Mesenchymal stem cell (in vitro differentiated cells and primary cell): ENCODE measurements around the gene SLC2A1.

Experiments used
- DNase-seq: peaks from one replicate; pipeline ENCODE4 v3.0.0-alpha.2; 2013
- H2AFZ ChIP-seq: one replicate; pipeline ENCODE4 v1.6.1; 2013; ENCODE audit warnings: low read depth, mild to moderate bottlenecking, control low read depth, inconsistent platforms, low read length, moderate library complexity
- H2AK5ac ChIP-seq: 2 replicates; pipeline ENCODE4 v1.6.1; 2013; ENCODE audit warnings: low read length, moderate library complexity, mild to moderate bottlenecking, inconsistent platforms; ENCODE audit not compliant: severe bottlenecking
- H2BK120ac ChIP-seq: one replicate; pipeline ENCODE4 v1.6.1; 2013; ENCODE audit warnings: low read depth, mild to moderate bottlenecking, inconsistent platforms, low read length, moderate library complexity
- H2BK12ac ChIP-seq, 2 experiments: one replicate each; pipeline ENCODE4 v1.6.1; 2013; ENCODE audit warnings: inconsistent platforms in 2 of 2, low read length in 2 of 2, mild to moderate bottlenecking in 2 of 2, moderate library complexity in 2 of 2, control low read depth in 1 of 2
- H2BK15ac ChIP-seq: one replicate; pipeline ENCODE4 v1.6.1; 2013; ENCODE audit warnings: mild to moderate bottlenecking, low read depth, inconsistent platforms; ENCODE audit not compliant: poor library complexity, severe bottlenecking
- H2BK5ac ChIP-seq: 2 replicates; pipeline ENCODE4 v1.6.1; 2013; ENCODE audit warnings: low read depth, mild to moderate bottlenecking, low read length, control low read depth, inconsistent platforms; ENCODE audit not compliant: poor library complexity, severe bottlenecking
- H3K14ac ChIP-seq, 2 experiments: one replicate each; pipeline ENCODE4 v1.6.1; 2013; ENCODE audit warnings: inconsistent platforms in 2 of 2, low read length in 2 of 2, control low read depth in 1 of 2, mild to moderate bottlenecking in 1 of 2, moderate library complexity in 1 of 2
- H3K18ac ChIP-seq, 2 experiments: one replicate each; pipeline ENCODE4 v1.6.1; 2013; ENCODE audit warnings: inconsistent platforms in 2 of 2, low read length in 2 of 2, control low read depth in 1 of 2, low read depth in 1 of 2, mild to moderate bottlenecking in 1 of 2
- H3K23ac ChIP-seq, 2 experiments: one replicate each; pipeline ENCODE4 v1.6.1; 2013; ENCODE audit warnings: inconsistent platforms in 2 of 2, low read length in 2 of 2, mild to moderate bottlenecking in 2 of 2, moderate library complexity in 2 of 2, control low read depth in 1 of 2
- H3K27ac ChIP-seq: 2 replicates; pipeline ENCODE4 v1.5.1; 2013; ENCODE audit warnings: mild to moderate bottlenecking, moderate library complexity, low read length, control low read depth, inconsistent platforms; ENCODE audit not compliant: poor library complexity, severe bottlenecking
- H3K27me3 ChIP-seq, 2 experiments: 2 replicates each; pipeline versions ENCODE4 v1.6.1 to v1.7.0; 2013; ENCODE audit warnings: low read length in 2 of 2, mild to moderate bottlenecking in 2 of 2, moderate library complexity in 2 of 2, control low read depth in 1 of 2, inconsistent platforms in 1 of 2; ENCODE audit not compliant: control insufficient read depth in 1 of 2, insufficient read depth in 1 of 2
- H3K36me3 ChIP-seq, 2 experiments: 2 replicates each; pipeline versions ENCODE4 v1.6.1 to v1.7.0; 2013; ENCODE audit warnings: low read length in 2 of 2, control low read depth in 1 of 2, inconsistent platforms in 1 of 2, low read depth in 1 of 2, mild to moderate bottlenecking in 1 of 2; ENCODE audit not compliant: insufficient read depth in 2 of 2, control insufficient read depth in 1 of 2
- H3K4ac ChIP-seq, 2 experiments: one replicate each; pipeline ENCODE4 v1.6.1; 2013; ENCODE audit warnings: inconsistent platforms in 2 of 2, low read length in 2 of 2, mild to moderate bottlenecking in 2 of 2, moderate library complexity in 2 of 2, control low read depth in 1 of 2, low read depth in 1 of 2
- H3K4me1 ChIP-seq: 2 replicates; pipeline ENCODE4 v1.6.1; 2013; ENCODE audit warnings: low read depth, low read length, control low read depth; ENCODE audit not compliant: control insufficient read depth, insufficient read depth
- H3K4me2 ChIP-seq: 2 replicates; pipeline ENCODE4 v1.6.1; 2013; ENCODE audit warnings: low read length, mild to moderate bottlenecking, inconsistent platforms; ENCODE audit not compliant: poor library complexity, severe bottlenecking
- H3K4me3 ChIP-seq, 2 experiments: 2 replicates each; pipeline versions ENCODE4 v1.5.1 to v1.7.0; 2013; ENCODE audit warnings: low read length in 2 of 2, mild to moderate bottlenecking in 2 of 2, control low read depth in 1 of 2, low read depth in 1 of 2; ENCODE audit not compliant: insufficient read depth in 1 of 2
- H3K79me1 ChIP-seq: replicated peaks from 2 replicates; pipeline ENCODE4 v1.6.1; 2013; ENCODE audit warnings: mild to moderate bottlenecking, control low read depth, low read length, inconsistent platforms; ENCODE audit not compliant: poor library complexity, severe bottlenecking
- H3K9ac ChIP-seq: 2 replicates; pipeline ENCODE4 v1.7.0; 2013; ENCODE audit warnings: mild to moderate bottlenecking, low read length, moderate library complexity
- H3K9me3 ChIP-seq: 2 replicates; pipeline ENCODE4 v1.7.0; 2013; ENCODE audit warnings: mild to moderate bottlenecking, low read length; ENCODE audit not compliant: control insufficient read depth
- H4K8ac ChIP-seq: one replicate; pipeline ENCODE4 v1.6.1; 2013; ENCODE audit warnings: inconsistent platforms, mild to moderate bottlenecking, low read length, moderate library complexity
- H4K91ac ChIP-seq: one replicate; pipeline ENCODE4 v1.6.1; 2013; ENCODE audit warnings: mild to moderate bottlenecking, low read length, inconsistent platforms
- WGBS: methylation state at CpG from one replicate; pipeline ENCODE4 v1.1.7; 2013; ENCODE audit warnings: mixed read lengths; 5-methylcytosine and 5-hydroxymethylcytosine counted together

SLC2A1 gene

GRCh38 chr1:42949312-42950115, 9.2 kb downstream of the SLC2A1 start:
- Histone ChIP-seq H3K27me3 (no peaks in the 10 kb centered on the region), H3K4me2 (peak overlapping the region; percentile 39), H3K9me3 (no peaks in the 10 kb centered on the region), H3K79me1 (peaks cover 2% of the 10 kb centered on the region), H3K4me3 (no peak overlapping the region), H3K14ac (no peak overlapping the region), H2BK120ac (peak overlapping the region; percentile 90), H3K4ac (peak overlapping the region in 1 of 2 experiments; percentile 74), H3K27ac (peak overlapping the region; percentile 91), H2AFZ (no peak overlapping the region), H4K91ac (peak overlapping the region; percentile 81), H2BK5ac (peak overlapping the region; percentile 90), H3K36me3 (peaks cover 0 to 50% of the 10 kb centered on the region in 2 experiments), H3K18ac (peak overlapping the region; percentile 72 to 81), H2BK12ac (peak overlapping the region; percentile 60 to 72), H3K4me1 (peaks cover 55% of the 10 kb centered on the region), H2AK5ac (peak overlapping the region; percentile 85), H3K23ac (peak overlapping the region in 1 of 2 experiments; percentile 60), H2BK15ac (peak overlapping the region; percentile 90), H4K8ac (peak overlapping the region; percentile 76), H3K9ac (no peak overlapping the region)
- 61% methylated on average over 9 of the region's 9 CpGs for WGBS
- DNase-seq, result no peak

- Histone ChIP-seq H3K27ac (no peak overlapping the region), H3K18ac (peak overlapping the region in 1 of 2 experiments; percentile 75), H3K23ac (no peak overlapping the region), H3K4me1 (peaks cover 64% of the 10 kb centered on the region), H2AK5ac (peak overlapping the region; percentile 33), H3K9ac (no peak overlapping the region), H3K79me1 (peaks cover 2% of the 10 kb centered on the region), H2BK5ac (no peak overlapping the region), H3K4ac (no peak overlapping the region), H3K9me3 (no peaks in the 10 kb centered on the region), H3K36me3 (peaks cover 0 to 51% of the 10 kb centered on the region in 2 experiments), H3K4me3 (no peak overlapping the region), H3K27me3 (no peaks in the 10 kb centered on the region), H3K4me2 (no peak overlapping the region), H3K14ac (peak overlapping the region in 1 of 2 experiments; percentile 83), H2AFZ (no peak overlapping the region), H2BK120ac (no peak overlapping the region), H2BK12ac (peak overlapping the region; percentile 2 to 59), H4K91ac (peak overlapping the region; percentile 47), H4K8ac (peak overlapping the region; percentile 3), H2BK15ac (no peak overlapping the region)
- no peak for DNase-seq
- 88% methylated on average over 11 of the region's 13 CpGs for WGBS
Measured at GRCh38 chr1:42947965-42948732, 10.5 kb downstream of the SLC2A1 start.

- Histone ChIP-seq H3K9ac (no peak overlapping the region), H3K9me3 (no peaks in the 10 kb centered on the region), H3K79me1 (peaks cover 6% of the 10 kb centered on the region), H3K4me3 (no peak overlapping the region), H4K91ac (no peak overlapping the region), H3K4me2 (no peak overlapping the region), H3K36me3 (peaks cover 0 to 53% of the 10 kb centered on the region in 2 experiments), H2BK120ac (no peak overlapping the region), H3K4ac (no peak overlapping the region), H2BK15ac (no peak overlapping the region), H2BK5ac (no peak overlapping the region), H2AK5ac (peak overlapping the region; percentile 20), H2BK12ac (peak overlapping the region in 1 of 2 experiments; percentile 11), H3K18ac (no peak overlapping the region), H3K27ac (no peak overlapping the region), H4K8ac (no peak overlapping the region), H2AFZ (no peak overlapping the region), H3K4me1 (peaks cover 63% of the 10 kb centered on the region), H3K14ac (no peak overlapping the region), H3K27me3 (no peaks in the 10 kb centered on the region), H3K23ac (no peak overlapping the region)
- no peak for DNase-seq
- 89% methylated on average over 4 of the region's 4 CpGs for WGBS
Measured at GRCh38 chr1:42947117-42947516, 11.6 kb downstream of the SLC2A1 start.
